HepG2 (cell line): ENCODE results near the gene SPON2. TPM values are rescaled to one million over a fixed set of nuclear protein-coding genes. Genes with fewer than 3 reads are reported as not detected.
A peak's percentile ranks its signal among the peaks of the same experiment; 100 is the strongest.

ENCODE experiments used
- FOSL2 ChIP-seq: sonication (generic); formaldehyde crosslinking; IDR thresholded peaks from 2 replicates; pipeline ENCODE4 v1.4.0; 2020; ENCODE audit warnings: missing genetic modification reagents
- GABPB1 ChIP-seq: IDR thresholded peaks from 2 replicates; pipeline ENCODE4 v1.6.1; 2016; ENCODE audit warnings: mild to moderate bottlenecking, missing genetic modification reagents, moderate library complexity, missing compliant biosample characterization
- HCFC1 ChIP-seq: fragments of 150-350 bp; IDR thresholded peaks from 2 replicates; pipeline ENCODE4 v1.6.1; 2014; ENCODE audit warnings: low read depth, low read length
- HNRNPH1 ChIP-seq: fragments of 200-400 bp; formaldehyde crosslinking; optimal IDR thresholded peaks from 2 replicates; pipeline ENCODE3; 2017; ENCODE audit warnings: mild to moderate bottlenecking, low read depth, low read length
- IRF2 ChIP-seq: IDR thresholded peaks from 2 replicates; pipeline ENCODE4 v1.6.1; 2018; ENCODE audit warnings: missing genetic modification reagents, missing compliant biosample characterization
- MAFF ChIP-seq: IDR thresholded peaks from 2 replicates; pipeline ENCODE4 v1.6.1; 2011; ENCODE audit warnings: low read depth, low read length, improper control_type of control experiment
- MIER2 ChIP-seq: IDR thresholded peaks from 2 replicates; pipeline ENCODE4 v1.6.1; 2016; ENCODE audit warnings: missing biosample characterization, missing genetic modification reagents
- RARG ChIP-seq: sonication (generic); formaldehyde crosslinking; IDR thresholded peaks from 2 replicates; pipeline ENCODE4 v1.4.0; 2020; ENCODE audit warnings: low read depth, mild to moderate bottlenecking, missing genetic modification reagents
- RBAK ChIP-seq: sonication (generic); formaldehyde crosslinking; IDR thresholded peaks from 2 replicates; pipeline ENCODE4 v1.5.1; 2020; ENCODE audit warnings: mild to moderate bottlenecking, missing genetic modification reagents
- RBM39 ChIP-seq: fragments of 200-400 bp; formaldehyde crosslinking; IDR thresholded peaks from one replicate; pipeline ENCODE4 v1.6.1; 2018; ENCODE audit warnings: antibody characterized with exemption, mild to moderate bottlenecking, low read depth, low read length; ENCODE audit not compliant: poor library complexity, severe bottlenecking
- ZNF775 ChIP-seq: sonication (generic); formaldehyde crosslinking; IDR thresholded peaks from 2 replicates; pipeline ENCODE4 v1.4.0; 2020; ENCODE audit warnings: missing genetic modification reagents, mild to moderate bottlenecking, moderate library complexity, borderline replicate concordance
- polyA plus RNA-seq, 8 experiments: library from polyadenylated mRNA; depleted of rRNA in 3 of 8; stranded (reverse) in 7 of 8; unstranded in 1 of 8; fragments of >200 nt; fragmentation: Illumina TruSeq in 4 of 8; extraction: Trizol in 4 of 8; gene quantifications; 2 replicates each; pipeline versions ENCODE4 v1.2.1 to v1.2.3, GENCODE V29; 2011 to 2016; ENCODE audit warnings: low read depth in 4 of 8, missing spikeins in 1 of 8, mixed read lengths in 1 of 8; ENCODE audit not compliant: insufficient read depth in 1 of 8
- total RNA-seq, 5 experiments: library from RNA; depleted of rRNA; stranded (reverse); fragments of >200 nt; fragmentation: Illumina TruSeq; extraction: Trizol; gene quantifications; 2 replicates each; pipeline ENCODE4 v1.2.3, GENCODE V29; 2016; ENCODE audit warnings: low read depth in 1 of 5
- TF ChIP-seq, protein P1 (sequence below): sonication (generic); formaldehyde crosslinking; IDR thresholded peaks from 2 replicates; pipeline ENCODE4 v1.8.0; 2022; ENCODE audit warnings: mild to moderate bottlenecking, missing genetic modification reagents, borderline replicate concordance
- TF ChIP-seq, protein P2 (sequence below): sonication (generic); formaldehyde crosslinking; IDR thresholded peaks from 2 replicates; pipeline ENCODE4 v1.5.1; 2020; ENCODE audit warnings: mild to moderate bottlenecking, missing genetic modification reagents, borderline replicate concordance
- TF ChIP-seq, protein P3 (sequence below): fragments of 450-650 bp; IDR thresholded peaks from 2 replicates; pipeline ENCODE4 v1.6.1; 2017
- TF ChIP-seq, protein P4 (sequence below): IDR thresholded peaks from 2 replicates; pipeline ENCODE4 v1.6.1; 2016; ENCODE audit warnings: control low read depth
- TF ChIP-seq, protein P5 (sequence below): sonication (generic); formaldehyde crosslinking; conservative IDR thresholded peaks from 2 replicates; pipeline ENCODE4 v1.8.0; 2022; ENCODE audit warnings: low read depth, missing genetic modification reagents

SPON2 gene
- total and polyA plus RNA-seq, 2 of the 13 experiments (the other 11 are each of a cell fraction or from before 2014, with no cell fraction given): 17.4 to 55.2 TPM

DNA sequence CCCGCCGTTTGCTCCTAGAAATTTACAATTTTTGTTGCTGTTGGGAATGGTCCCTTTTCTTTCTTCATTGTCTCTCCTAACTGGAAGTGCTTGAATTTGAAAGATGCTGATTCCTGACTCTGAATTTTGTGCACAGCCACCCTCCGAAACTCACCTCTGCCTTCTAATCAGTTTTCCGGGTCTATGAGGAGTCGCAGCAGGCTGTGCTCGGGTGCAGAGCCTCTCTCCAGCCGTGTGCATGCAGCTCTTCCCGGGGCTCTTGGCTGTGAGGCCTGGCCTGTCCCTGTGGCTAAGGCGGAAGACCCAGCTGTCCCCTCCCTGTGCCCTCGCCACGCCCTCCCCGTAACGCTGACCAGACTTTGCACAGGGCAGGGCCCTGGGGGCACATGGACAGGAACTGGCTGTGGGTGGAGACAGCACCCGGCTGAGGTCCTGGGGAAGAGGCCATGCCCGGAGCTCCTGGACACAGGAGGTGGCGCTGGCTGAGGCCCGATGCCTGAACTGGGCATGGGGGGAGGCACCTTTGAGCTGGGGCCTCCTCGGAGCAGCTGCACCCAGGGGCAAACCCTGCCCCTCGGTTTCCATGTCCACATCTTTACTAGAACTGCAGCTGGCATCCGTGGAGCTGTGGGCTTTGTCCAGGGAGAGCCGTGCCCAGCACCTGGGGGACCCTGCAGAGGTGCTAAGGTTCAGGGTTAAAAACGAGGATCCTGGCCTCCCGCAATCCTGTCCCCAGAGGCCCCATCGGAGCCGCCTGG is 32.6 kb upstream of the SPON2 start (continued):
- TF ChIP-seq, protein P1, sequence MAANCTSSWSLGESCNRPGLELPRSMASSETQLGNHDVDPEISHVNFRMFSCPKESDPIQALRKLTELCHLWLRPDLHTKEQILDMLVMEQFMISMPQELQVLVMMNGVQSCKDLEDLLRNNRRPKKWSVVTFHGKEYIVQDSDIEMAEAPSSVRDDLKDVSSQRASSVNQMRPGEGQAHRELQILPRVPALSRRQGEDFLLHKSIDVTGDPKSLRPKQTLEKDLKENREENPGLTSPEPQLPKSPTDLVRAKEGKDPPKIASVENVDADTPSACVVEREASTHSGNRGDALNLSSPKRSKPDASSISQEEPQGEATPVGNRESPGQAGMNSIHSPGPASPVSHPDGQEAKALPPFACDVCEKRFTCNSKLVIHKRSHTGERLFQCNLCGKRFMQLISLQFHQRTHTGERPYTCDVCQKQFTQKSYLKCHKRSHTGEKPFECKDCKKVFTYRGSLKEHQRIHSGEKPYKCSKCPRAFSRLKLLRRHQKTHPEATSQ (CRISPR knock-in tag): peak; percentile 81; the same call in 1 of the 2 replicates
- TF ChIP-seq RBAK (CRISPR knock-in tag) (no peak), MIER2 (CRISPR knock-in tag) (peak; percentile 41; the same call in 1 of the 2 replicates), MAFF (no peak), HNRNPH1 (no peak), IRF2 (peak; percentile 85), FOSL2 (CRISPR knock-in tag) (peak; percentile 65; the same call in 1 of the 2 replicates), ZNF775 (CRISPR knock-in tag) (no peak), GABPB1 (CRISPR knock-in tag) (peak; percentile 86), RARG (CRISPR knock-in tag) (0 out of 2 replicates have a peak, but pooled peaks have one; percentile 83), RBM39 (peak; percentile 37), HCFC1 (no peak)
- TF ChIP-seq, protein P2, sequence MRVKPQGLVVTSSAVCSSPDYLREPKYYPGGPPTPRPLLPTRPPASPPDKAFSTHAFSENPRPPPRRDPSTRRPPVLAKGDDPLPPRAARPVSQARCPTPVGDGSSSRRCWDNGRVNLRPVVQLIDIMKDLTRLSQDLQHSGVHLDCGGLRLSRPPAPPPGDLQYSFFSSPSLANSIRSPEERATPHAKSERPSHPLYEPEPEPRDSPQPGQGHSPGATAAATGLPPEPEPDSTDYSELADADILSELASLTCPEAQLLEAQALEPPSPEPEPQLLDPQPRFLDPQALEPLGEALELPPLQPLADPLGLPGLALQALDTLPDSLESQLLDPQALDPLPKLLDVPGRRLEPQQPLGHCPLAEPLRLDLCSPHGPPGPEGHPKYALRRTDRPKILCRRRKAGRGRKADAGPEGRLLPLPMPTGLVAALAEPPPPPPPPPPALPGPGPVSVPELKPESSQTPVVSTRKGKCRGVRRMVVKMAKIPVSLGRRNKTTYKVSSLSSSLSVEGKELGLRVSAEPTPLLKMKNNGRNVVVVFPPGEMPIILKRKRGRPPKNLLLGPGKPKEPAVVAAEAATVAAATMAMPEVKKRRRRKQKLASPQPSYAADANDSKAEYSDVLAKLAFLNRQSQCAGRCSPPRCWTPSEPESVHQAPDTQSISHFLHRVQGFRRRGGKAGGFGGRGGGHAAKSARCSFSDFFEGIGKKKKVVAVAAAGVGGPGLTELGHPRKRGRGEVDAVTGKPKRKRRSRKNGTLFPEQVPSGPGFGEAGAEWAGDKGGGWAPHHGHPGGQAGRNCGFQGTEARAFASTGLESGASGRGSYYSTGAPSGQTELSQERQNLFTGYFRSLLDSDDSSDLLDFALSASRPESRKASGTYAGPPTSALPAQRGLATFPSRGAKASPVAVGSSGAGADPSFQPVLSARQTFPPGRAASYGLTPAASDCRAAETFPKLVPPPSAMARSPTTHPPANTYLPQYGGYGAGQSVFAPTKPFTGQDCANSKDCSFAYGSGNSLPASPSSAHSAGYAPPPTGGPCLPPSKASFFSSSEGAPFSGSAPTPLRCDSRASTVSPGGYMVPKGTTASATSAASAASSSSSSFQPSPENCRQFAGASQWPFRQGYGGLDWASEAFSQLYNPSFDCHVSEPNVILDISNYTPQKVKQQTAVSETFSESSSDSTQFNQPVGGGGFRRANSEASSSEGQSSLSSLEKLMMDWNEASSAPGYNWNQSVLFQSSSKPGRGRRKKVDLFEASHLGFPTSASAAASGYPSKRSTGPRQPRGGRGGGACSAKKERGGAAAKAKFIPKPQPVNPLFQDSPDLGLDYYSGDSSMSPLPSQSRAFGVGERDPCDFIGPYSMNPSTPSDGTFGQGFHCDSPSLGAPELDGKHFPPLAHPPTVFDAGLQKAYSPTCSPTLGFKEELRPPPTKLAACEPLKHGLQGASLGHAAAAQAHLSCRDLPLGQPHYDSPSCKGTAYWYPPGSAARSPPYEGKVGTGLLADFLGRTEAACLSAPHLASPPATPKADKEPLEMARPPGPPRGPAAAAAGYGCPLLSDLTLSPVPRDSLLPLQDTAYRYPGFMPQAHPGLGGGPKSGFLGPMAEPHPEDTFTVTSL (CRISPR knock-in tag): peak; percentile 54; the same call in 1 of the 2 replicates
- TF ChIP-seq, protein P3, sequence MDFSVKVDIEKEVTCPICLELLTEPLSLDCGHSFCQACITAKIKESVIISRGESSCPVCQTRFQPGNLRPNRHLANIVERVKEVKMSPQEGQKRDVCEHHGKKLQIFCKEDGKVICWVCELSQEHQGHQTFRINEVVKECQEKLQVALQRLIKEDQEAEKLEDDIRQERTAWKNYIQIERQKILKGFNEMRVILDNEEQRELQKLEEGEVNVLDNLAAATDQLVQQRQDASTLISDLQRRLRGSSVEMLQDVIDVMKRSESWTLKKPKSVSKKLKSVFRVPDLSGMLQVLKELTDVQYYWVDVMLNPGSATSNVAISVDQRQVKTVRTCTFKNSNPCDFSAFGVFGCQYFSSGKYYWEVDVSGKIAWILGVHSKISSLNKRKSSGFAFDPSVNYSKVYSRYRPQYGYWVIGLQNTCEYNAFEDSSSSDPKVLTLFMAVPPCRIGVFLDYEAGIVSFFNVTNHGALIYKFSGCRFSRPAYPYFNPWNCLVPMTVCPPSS: no peak
- TF ChIP-seq, protein P4, sequence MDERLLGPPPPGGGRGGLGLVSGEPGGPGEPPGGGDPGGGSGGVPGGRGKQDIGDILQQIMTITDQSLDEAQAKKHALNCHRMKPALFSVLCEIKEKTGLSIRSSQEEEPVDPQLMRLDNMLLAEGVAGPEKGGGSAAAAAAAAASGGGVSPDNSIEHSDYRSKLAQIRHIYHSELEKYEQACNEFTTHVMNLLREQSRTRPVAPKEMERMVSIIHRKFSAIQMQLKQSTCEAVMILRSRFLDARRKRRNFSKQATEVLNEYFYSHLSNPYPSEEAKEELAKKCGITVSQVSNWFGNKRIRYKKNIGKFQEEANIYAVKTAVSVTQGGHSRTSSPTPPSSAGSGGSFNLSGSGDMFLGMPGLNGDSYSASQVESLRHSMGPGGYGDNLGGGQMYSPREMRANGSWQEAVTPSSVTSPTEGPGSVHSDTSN (CRISPR knock-in tag): no peak
- TF ChIP-seq, protein P5, sequence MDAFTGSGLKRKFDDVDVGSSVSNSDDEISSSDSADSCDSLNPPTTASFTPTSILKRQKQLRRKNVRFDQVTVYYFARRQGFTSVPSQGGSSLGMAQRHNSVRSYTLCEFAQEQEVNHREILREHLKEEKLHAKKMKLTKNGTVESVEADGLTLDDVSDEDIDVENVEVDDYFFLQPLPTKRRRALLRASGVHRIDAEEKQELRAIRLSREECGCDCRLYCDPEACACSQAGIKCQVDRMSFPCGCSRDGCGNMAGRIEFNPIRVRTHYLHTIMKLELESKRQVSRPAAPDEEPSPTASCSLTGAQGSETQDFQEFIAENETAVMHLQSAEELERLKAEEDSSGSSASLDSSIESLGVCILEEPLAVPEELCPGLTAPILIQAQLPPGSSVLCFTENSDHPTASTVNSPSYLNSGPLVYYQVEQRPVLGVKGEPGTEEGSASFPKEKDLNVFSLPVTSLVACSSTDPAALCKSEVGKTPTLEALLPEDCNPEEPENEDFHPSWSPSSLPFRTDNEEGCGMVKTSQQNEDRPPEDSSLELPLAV: no peak
